Measurements from ENCODE around the gene EXOC4.
"Not testable (repeated sequence)": the region's sequence is repeated elsewhere in the genome, so short reads cannot be mapped to it uniquely, and the experiment has no call there.

The EXOC4 gene

DNA sequence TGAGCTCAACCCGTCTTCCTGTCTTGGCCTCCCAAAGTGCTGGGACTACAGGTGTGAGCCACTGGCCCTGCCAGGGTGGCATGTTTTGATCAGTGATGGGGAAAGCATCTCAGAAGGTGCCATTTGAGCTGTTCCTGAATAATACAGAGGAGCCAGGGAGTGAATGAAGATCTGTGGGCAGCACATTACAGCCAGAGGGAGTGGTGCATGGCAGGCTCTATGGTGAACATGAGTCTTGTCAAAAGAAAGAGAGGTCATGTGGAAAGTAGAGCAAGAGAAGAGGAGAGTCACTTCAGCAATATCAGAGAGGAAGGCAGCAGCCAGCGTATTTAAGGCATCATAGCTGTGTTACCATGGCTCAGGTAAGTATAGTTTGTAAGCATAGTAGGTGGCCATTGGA, 598.5 kb downstream of the EXOC4 start:
- DNase-seq, result no peak

DNA sequence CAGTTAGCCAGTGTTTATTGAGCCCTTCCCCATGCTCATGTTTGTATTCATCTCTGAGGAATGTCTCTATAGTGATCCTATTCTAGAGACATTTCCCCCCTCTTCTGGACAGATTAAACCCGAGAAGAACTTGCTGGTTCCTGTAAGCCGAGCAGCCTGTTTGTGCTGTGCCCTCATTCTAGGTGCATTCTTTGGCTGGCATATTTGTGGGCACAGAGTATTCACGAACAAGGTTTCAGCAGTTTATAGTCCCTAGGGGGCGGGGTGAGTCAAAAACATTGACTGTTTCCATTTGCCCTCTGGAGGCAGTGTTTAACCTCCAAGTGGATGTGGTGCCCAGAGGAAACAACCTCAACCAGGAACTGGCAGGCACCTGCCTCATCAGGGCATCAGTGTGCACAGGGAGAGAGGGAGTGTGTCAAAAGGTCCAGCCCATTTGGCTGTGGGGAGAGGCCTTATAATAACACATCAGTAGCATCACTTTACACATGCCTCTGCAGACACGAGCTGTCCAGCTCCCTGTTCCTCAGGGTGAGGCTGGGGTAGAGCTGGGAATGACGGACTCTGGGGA, 600.9 kb downstream of the EXOC4 start:
- no peak for DNase-seq

GRCh38 chr7:133854739-133855138, 601.9 kb downstream of the EXOC4 start:
- DNase-seq, result no peak

DNA sequence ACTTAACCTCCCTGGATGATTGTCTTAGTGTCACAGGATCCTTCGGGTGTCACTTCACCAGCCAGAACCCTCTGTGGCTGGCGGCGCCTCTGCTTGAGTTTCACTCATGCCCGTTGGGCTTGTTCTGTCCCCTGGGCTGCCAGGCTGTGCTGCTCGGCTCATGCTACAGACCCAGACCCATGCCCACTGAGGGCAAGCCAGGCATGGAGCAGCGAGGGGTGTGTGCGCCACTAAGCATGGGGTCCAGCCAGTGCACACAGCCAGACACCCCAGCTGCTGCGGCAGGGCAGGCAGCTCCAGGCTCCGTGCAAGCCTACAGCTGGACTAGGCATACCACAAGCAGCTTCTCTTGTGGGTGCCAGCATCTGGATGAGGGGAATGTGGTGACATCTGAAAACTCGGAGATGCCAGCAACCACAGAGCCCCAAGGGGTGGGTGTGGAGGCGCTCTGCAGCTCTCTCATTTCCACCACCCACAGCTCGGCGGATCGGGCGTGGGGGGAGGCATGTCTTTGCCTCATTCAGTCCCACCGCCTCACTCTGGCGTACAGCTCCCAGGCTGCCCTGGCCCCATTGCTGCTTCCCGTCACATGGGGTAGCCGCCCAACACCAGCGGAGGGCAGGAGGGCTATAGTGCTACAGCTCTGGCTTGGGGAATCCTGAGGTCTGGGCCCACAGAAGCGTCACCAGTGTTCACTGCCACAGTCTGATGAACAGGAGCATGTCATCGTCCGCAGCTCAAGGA, 604.7 kb downstream of the EXOC4 start:
- DNase-seq, result no peak

DNA sequence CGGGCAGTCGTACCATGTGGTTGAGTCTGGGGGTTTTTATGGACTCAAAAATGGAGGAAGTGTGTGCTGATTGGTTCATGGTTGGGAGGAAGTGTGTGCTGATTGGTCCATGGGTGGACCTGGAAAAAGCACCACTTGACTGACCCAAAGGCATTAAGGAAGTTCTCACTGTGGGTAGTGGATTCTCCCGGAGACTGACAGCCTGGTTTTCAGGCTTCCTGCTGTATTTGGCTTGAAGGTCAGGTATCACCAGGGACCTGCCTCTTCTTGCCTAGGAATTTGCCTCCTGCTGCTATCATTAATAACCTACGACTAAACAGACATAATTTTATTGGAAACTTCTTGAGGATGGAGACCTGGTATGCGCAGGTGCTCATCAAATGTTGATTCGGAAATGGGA, 605.4 kb downstream of the EXOC4 start:
- DNase-seq, result no peak

GRCh38 chr7:133859231-133859630, 606.4 kb downstream of the EXOC4 start:
- no peak for DNase-seq

DNA sequence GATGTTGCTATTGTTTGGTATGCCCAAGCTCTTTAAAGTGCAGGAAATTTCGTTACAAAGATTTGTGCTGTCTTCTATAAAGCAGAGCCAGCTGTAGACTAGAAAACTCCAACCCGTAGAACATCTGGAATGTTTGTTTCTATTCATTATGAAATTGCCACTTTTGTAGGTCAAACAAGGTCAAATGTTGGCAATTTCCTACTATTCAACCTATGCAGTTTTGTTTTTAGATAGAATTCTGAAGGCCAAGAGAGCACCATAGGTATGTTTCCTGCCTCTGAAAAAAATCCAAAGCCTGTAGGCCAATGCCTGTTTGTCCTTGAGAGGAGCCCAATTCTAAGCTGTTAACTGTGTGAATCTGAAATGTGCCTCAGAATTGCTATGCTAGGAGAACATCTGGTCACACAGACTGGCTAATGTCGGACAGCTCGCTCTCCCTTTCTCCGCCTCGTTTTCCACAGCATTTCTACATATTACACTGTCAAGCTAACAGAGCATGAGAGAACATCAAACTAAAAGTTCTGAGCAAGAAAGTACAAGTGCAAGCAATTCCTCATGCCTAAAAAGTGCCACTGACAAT, 607.1 kb downstream of the EXOC4 start:
- DNase-seq, result no peak

GRCh38 chr7:133860628-133861335, 607.9 kb downstream of the EXOC4 start:
- DNase-seq, result no peak

DNA sequence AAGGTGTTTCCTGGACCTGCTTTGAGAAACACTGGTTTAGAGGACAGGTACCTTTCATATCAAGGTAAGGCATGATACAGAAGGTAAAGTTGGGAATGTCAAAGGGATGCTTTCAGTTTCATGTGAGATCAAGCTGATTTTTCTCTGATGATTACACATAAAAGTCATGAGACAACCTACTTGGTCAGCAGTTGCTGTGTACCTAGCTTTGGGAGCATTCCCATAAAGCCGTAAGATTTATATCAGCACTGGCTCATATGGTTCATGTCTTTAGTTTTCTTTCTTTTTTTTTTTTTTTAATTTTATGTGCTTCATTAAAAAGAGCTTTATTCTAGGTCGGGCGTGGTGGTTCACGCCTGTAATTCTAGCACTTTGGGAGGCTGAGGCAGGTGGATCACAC, 609.0 kb downstream of the EXOC4 start:
- no peak for DNase-seq

GRCh38 chr7:133863362-133864061, 610.6 kb downstream of the EXOC4 start:
- no peak for DNase-seq

DNA sequence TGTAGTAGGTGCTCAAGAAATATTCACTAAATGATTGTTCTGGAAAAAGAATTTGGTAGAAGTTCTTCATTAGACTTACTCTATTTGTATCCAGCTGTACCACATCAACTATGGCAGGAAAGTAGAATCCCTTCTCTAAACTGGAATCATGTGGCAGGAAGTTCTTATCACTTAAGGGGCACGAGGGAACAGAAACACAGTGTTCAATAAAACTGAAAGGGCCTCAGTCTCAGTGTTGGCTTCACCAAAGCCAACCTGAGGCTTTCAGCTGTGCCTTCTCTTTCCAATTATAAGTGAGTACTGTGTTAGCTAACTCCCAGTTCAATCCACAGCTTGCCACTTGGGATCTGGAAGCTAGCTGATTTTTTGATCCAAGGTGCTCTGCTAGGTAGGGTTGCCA, 616.7 kb downstream of the EXOC4 start:
- DNase-seq, result no peak

DNA sequence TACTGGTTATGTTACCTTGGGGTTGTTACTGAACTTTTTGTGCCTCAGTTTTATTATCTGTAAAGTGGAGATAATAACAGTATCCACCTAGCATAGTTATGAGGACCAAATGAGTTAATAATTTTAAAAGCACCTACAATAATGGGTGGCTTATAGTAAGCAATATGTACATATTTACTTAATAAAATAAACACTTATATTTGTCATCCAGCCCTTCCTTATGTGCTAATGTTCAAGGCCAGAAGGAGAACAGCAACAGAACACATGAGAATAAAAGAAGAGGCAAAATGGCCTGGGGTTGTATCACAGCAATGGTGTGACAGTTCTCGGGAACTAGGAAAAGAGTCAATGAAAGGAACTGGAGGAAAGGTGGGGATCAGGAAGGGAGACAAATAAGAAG, 618.9 kb downstream of the EXOC4 start:
- no peak for DNase-seq

- no peak for DNase-seq
Measured at GRCh38 chr7:133873187-133873586, 620.3 kb downstream of the EXOC4 start.

DNA sequence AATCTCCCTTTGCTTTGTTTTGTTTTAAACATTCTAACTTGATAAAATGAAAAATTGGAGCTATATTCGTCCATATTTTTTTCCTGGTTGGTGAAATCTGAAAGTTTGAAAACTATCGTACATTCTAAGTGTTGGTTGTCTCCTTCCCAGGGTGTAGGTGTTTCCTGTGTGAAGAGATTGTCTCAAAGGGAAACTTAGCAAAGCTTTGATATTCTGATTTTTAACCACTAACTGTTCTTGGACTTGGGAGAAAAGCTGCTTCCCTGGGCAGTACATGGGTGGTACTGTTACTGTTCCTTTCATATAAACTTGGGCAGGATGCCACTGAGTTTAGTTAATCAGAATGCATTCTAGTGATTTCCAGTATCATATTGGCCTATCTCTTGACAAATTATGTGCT, 620.8 kb downstream of the EXOC4 start:
- DNase-seq, result no peak

- no peak for DNase-seq
Measured at GRCh38 chr7:133883591-133883990, 630.7 kb downstream of the EXOC4 start.

- DNase-seq, result no peak
Measured at GRCh38 chr7:133885213-133885612, 632.3 kb downstream of the EXOC4 start.

DNA sequence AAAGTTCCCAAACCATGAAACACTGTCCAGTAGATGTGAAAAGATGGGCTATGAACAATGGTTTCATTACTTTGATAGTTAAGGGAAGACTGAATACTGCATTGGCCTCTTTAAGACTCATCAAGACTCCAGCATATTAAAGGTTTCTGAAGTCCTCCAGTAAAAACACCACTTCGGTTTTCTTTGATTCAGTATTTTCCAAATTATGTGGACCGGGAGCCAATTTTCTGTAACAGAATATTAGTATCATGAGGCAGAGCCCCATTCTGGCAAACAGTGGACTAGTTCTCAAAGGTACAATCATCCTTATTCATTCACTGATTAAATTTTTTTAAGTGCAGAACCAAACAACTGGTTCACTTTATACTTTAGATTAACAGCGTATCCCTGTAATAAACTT, 633.2 kb downstream of the EXOC4 start:
- DNase-seq, result no peak

DNA sequence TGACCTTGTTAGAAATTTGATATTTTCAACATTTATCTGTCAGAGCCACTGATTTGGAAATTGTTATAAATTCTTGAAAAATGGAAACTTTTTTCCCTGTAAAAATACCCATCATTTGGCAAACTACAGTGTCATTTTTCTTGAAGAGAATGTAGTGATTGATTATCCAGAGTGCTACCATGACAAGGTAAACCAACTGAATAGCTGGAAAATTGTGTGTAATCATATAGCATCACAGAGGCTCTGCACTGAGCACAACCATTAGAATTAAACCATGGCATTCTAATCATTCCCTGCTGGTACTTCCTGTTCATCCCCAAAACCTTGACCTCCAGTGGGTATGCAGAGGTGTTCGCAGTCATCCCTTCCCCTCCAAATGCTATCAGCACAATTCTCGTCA, 633.9 kb downstream of the EXOC4 start:
- no peak for DNase-seq

DNA sequence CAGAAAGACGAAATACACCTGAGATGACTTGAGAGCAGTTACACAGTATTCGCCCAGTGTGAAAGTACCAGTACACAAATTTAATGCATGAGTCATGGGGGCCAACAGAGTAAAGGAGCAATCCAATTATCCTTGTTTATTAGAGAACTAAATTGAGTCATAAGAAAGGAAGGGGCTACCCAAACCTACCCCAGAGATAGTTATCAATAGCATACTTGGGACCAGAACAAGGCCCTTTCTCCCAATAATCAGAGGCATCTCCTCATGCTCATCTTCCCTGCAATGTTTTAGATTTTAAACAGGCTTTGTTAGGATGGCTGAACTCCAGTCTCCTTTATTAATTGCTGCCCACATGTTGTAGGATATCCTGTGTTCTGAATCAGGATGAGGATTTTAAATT, 634.6 kb downstream of the EXOC4 start:
- DNase-seq, result no peak

DNA sequence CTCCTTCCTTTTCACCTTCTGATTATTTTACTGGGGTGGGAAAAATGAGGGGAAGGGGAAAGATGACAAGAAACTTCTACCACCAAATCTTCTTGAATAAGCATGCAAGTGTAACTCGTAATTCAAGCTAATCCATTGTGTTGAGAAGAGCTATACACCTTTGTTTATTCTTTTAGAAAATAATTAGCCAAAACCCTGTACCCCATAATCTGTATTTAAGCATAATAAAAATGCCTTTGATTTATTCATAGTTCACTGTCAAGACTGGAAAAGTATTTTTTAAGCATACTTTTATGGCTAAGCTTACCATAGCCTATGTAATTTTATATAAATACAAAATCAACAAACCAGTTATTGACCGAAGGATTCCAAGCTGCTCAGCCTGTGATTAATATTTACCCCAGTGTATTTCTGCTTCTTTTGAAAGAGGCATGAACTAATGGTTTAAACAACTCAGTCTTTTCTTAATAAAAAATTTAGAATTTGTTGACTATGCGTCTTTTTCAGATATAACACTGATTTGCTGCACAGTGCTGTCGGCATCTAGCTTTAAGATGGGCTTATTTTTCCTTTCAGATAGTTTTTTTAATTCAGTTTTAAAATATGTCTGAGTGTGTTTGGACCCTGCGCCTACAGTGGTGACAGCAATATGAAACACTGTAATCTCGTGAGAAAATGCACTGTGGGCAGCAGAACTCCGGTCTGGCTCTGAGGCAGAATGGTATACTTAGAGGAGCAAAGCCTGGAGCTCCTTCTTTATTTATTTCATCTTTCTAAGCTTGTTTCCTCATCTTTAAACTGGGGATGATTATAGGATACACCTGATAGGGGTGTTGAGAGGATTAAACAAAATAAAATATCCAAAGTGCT, 635.4 kb downstream of the EXOC4 start:
- DNase-seq, result no peak

DNA sequence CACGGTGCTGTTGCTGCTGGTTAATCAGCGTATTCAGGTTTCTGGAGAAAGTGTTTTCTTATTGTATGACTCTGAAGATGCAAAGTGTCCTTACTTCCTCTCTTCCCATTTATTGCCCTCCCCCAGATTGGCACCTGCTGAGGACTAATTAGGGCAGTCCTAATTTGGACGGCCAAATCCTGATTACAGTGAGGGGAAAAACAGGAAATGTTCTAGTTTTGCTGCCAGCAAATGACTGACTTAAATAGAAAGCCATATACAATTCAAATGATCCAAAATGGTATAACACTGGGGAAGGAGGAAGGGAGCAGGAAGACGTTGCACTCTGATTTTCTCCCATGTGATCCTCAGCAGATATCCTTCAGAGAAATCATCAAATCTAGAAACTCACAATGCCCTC, 651.9 kb downstream of the EXOC4 start:
- no peak for DNase-seq

DNA sequence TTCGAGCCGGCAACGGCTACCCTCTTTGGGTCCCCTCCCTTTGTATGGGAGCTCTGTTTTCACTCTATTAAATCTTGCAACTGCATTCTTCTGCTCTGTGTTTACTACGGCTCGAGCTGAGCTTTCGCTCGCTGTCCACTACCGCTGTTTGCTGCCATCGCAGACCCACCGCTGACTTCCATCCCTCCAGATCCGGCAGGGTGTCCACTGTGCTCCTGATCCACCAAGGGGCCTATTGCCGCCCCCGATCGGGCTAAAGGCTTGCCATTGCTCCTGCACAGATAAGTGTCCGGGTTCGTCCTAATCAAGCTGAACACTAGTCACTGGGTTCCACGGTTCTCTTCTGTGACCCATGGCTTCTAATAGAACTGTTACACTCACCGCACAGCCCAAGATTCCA, 653.7 kb downstream of the EXOC4 start:
- not testable (repeated sequence) for DNase-seq
